K562 (cell line): ENCODE results near the gene GPR4. TPM values are rescaled to one million over a fixed set of nuclear protein-coding genes. Genes with fewer than 3 reads are reported as not detected.

ENCODE experiments used
- ATF1 ChIP-seq, 2 experiments: fragments of 450-650 bp in 1 of 2; IDR thresholded peaks; 2 replicates each; pipeline ENCODE4 v1.6.1; 2016; ENCODE audit warnings: missing compliant biosample characterization in 1 of 2, missing genetic modification characterization in 1 of 2
- CAMTA2 ChIP-seq: fragments of 250-450 bp; sonication (Bioruptor Pico); conservative IDR thresholded peaks from 2 replicates; pipeline ENCODE4 v1.5.1; 2022
- CREB1 ChIP-seq, 2 experiments: sonication (generic) in 1 of 2; formaldehyde crosslinking in 1 of 2; IDR thresholded peaks; 2 replicates each; pipeline versions ENCODE4 v1.6.1 to v1.8.0; 2012 to 2022; ENCODE audit warnings: inconsistent platforms in 1 of 2, mild to moderate bottlenecking in 1 of 2, missing genetic modification reagents in 1 of 2, moderate library complexity in 1 of 2
- CXXC5 ChIP-seq: fragments of 250-450 bp; sonication (Bioruptor Pico); IDR thresholded peaks from 2 replicates; pipeline ENCODE4 v1.8.0; 2022; ENCODE audit warnings: inconsistent platforms, mild to moderate bottlenecking, moderate library complexity
- E2F3 ChIP-seq: fragments of 250-450 bp; sonication (Bioruptor Pico); IDR thresholded peaks from 2 replicates; pipeline ENCODE4 v1.4.0; 2020; ENCODE audit warnings: mild to moderate bottlenecking
- FUS ChIP-seq: fragments of 200-400 bp; formaldehyde crosslinking; optimal IDR thresholded peaks from 2 replicates; pipeline ENCODE3; 2017; ENCODE audit warnings: low read depth, low read length
- GABPA ChIP-seq: fragments of 200-800 bp; sonication (Bioruptor generic); conservative IDR thresholded peaks from 2 replicates; pipeline ENCODE4 v1.6.1; 2016; ENCODE audit warnings: low read depth, missing genetic modification characterization, missing compliant biosample characterization
- LEF1 ChIP-seq: fragments of 450-650 bp; IDR thresholded peaks from 2 replicates; pipeline ENCODE4 v1.6.1; 2016; ENCODE audit warnings: mild to moderate bottlenecking
- MTA1 ChIP-seq: fragments of 450-650 bp; IDR thresholded peaks from 2 replicates; pipeline ENCODE4 v1.6.1; 2017; ENCODE audit warnings: borderline replicate concordance
- RAD51 ChIP-seq: fragments of 450-650 bp; IDR thresholded peaks from 2 replicates; pipeline ENCODE4 v1.7.1; 2016; ENCODE audit warnings: low read depth, mild to moderate bottlenecking, borderline replicate concordance
- SRSF1 ChIP-seq: fragments of 200-400 bp; formaldehyde crosslinking; IDR thresholded peaks from 2 replicates; pipeline ENCODE4 v1.6.1; 2017; ENCODE audit warnings: mild to moderate bottlenecking, low read depth, low read length, moderate library complexity
- XRCC3 ChIP-seq: fragments of 450-650 bp; IDR thresholded peaks from 2 replicates; pipeline ENCODE4 v1.6.1; 2017; ENCODE audit warnings: mild to moderate bottlenecking, moderate library complexity
- XRCC5 ChIP-seq: fragments of 200-400 bp; formaldehyde crosslinking; IDR thresholded peaks from 2 replicates; pipeline ENCODE4 v1.6.1; 2017; ENCODE audit warnings: low read depth, mild to moderate bottlenecking, low read length
- ZBTB17 ChIP-seq: fragments of 450-650 bp; formaldehyde crosslinking; IDR thresholded peaks from 2 replicates; pipeline ENCODE4 v1.4.0; 2020; ENCODE audit warnings: mild to moderate bottlenecking
- ZC3H4 ChIP-seq: sonication (generic); formaldehyde crosslinking; IDR thresholded peaks from 2 replicates; pipeline ENCODE4 v1.9.0; 2021; ENCODE audit warnings: missing genetic modification reagents, borderline replicate concordance
- ZNF263 ChIP-seq: sonication (generic); formaldehyde crosslinking; IDR thresholded peaks from 2 replicates; pipeline ENCODE4 v1.8.0; 2022; ENCODE audit warnings: mild to moderate bottlenecking, missing genetic modification reagents, borderline replicate concordance
- ZNF780A ChIP-seq: fragments of 250-450 bp; sonication (Bioruptor Pico); IDR thresholded peaks from 2 replicates; pipeline ENCODE4 v1.5.0; 2021; ENCODE audit warnings: mild to moderate bottlenecking
- polyA plus RNA-seq, 8 experiments: library from polyadenylated mRNA; depleted of rRNA in 4 of 8; stranded (reverse) in 5 of 8; unstranded in 3 of 8; fragments of >200 nt; fragmentation: Nextera tagmentation in 2 of 8; fragmentation: Illumina TruSeq in 1 of 8; extraction: Ambion mirVana in 2 of 8; extraction: Trizol in 1 of 8; gene quantifications; 2 replicates each; pipeline versions ENCODE4 v1.2.1 to v1.2.3, GENCODE V29; 2011 to 2014; ENCODE audit warnings: inconsistent platforms in 1 of 8, missing spikeins in 1 of 8
- total RNA-seq, 7 experiments: library from RNA; depleted of rRNA in 6 of 7; stranded (reverse); fragments of >200 nt in 6 of 7; fragmentation: Illumina TruSeq in 2 of 7; extraction: Trizol in 2 of 7; gene quantifications; 2 replicates each; pipeline versions ENCODE4 v1.2.1 to v1.2.3, GENCODE V29; 2011 to 2021; ENCODE audit warnings: low replicate concordance in 1 of 7
- TF ChIP-seq, protein P1 (sequence below), 2 experiments: fragments of 450-650 bp; conservative IDR thresholded peaks; 2 replicates each; pipeline ENCODE4 v1.6.1; 2017; ENCODE audit warnings: mild to moderate bottlenecking in 2 of 2, moderate library complexity in 2 of 2
- TF ChIP-seq, protein P2 (sequence below): IDR thresholded peaks from 3 replicates; pipeline ENCODE4 v1.6.1; 2011; ENCODE audit warnings: borderline replicate concordance, mild to moderate bottlenecking; ENCODE audit not compliant: insufficient read length, insufficient read depth
- TF ChIP-seq, protein P3 (sequence below): fragments of 250-450 bp; sonication (Bioruptor Pico); IDR thresholded peaks from 2 replicates; pipeline ENCODE4 v1.8.0; 2021; ENCODE audit warnings: moderate library complexity, mild to moderate bottlenecking, inconsistent platforms
- TF ChIP-seq, protein P4 (sequence below), 2 experiments: IDR thresholded peaks in 1 of 2; conservative IDR thresholded peaks in 1 of 2; 2 replicates each; pipeline ENCODE4 v1.6.1; 2016; ENCODE audit warnings: low read depth in 2 of 2, mild to moderate bottlenecking in 1 of 2, missing compliant biosample characterization in 1 of 2, missing genetic modification characterization in 1 of 2, moderate library complexity in 1 of 2

The GPR4 gene
- total and polyA plus RNA-seq, 9 of the 15 experiments (the other 6 are each of a cell fraction or from before 2014, with no cell fraction given) = 0.03 to 0.09 (median 0.04) TPM; not detected in 5

DNA sequence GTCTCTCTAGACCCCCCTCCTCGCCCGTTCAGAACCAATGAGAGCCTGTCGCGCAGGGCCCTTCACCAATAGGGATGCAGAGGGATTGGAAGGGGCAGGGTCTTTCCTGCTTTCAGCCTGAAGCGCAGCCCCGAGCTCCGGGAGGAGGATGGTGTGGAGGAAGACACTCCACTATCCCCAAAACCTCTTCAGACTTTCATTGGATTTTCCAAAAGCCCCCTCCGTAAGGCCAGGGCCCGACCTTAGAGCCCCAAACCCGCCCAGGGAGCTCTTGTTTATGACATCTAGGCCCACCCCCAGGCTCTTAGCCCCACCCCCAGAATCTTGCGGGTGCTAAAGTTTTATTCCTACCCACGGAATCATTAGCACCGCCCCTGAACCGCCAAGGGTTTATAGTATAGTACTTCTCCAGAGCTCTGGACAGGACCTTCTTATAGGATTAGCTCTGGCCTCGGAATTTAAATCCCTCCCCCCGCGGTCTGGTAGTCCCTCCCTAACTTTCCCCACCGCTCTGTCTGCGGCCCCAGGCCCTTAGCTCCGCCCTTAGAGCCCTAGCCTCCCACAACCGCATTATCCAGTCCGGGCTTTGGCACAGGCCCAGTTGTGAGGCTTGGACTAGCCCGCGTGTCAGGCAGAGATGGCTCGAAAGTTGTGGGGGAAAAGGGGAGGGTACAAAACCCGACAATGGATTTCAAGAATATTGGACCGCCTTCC lies 43.8 kb upstream of the GPR4 start (continued):
- TF ChIP-seq, protein P1, sequence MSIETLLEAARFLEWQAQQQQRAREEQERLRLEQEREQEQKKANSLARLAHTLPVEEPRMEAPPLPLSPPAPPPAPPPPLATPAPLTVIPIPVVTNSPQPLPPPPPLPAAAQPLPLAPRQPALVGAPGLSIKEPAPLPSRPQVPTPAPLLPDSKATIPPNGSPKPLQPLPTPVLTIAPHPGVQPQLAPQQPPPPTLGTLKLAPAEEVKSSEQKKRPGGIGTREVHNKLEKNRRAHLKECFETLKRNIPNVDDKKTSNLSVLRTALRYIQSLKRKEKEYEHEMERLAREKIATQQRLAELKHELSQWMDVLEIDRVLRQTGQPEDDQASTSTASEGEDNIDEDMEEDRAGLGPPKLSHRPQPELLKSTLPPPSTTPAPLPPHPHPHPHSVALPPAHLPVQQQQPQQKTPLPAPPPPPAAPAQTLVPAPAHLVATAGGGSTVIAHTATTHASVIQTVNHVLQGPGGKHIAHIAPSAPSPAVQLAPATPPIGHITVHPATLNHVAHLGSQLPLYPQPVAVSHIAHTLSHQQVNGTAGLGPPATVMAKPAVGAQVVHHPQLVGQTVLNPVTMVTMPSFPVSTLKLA (conservative IDR thresholded peaks at IDR 0.05) = peak; percentile 81 to 89
- TF ChIP-seq LEF1 (peak; percentile 76), XRCC3 (no peak), FUS (no peak), MTA1 (peak; percentile 76; the same call in 1 of the 2 replicates), ZC3H4 (CRISPR knock-in tag) (no peak), ZNF263 (CRISPR knock-in tag) (no peak), RAD51 (peak; percentile 55; the same call in 1 of the 2 replicates), ZNF780A (CRISPR knock-in tag) (no peak), XRCC5 (peak; percentile 96), CXXC5 (CRISPR knock-in tag) (peak; percentile 81), SRSF1 (no peak), CAMTA2 (CRISPR knock-in tag) (no peak), ZBTB17 (CRISPR knock-in tag) (no peak), ATF1 (CRISPR knock-in tag; IDR thresholded peaks at IDR 0.05) (no peak), ATF1 (tag; IDR thresholded peaks at IDR 0.05) (peak; percentile 69), GABPA (tag) (no peak), CREB1 (IDR thresholded peaks at IDR 0.05) (no peak), CREB1 (CRISPR knock-in tag; IDR thresholded peaks at IDR 0.05) (peak; percentile 48; the same call in 1 of the 2 replicates), E2F3 (CRISPR knock-in tag) (no peak)
- TF ChIP-seq, protein P2, sequence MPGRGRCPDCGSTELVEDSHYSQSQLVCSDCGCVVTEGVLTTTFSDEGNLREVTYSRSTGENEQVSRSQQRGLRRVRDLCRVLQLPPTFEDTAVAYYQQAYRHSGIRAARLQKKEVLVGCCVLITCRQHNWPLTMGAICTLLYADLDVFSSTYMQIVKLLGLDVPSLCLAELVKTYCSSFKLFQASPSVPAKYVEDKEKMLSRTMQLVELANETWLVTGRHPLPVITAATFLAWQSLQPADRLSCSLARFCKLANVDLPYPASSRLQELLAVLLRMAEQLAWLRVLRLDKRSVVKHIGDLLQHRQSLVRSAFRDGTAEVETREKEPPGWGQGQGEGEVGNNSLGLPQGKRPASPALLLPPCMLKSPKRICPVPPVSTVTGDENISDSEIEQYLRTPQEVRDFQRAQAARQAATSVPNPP = no peak
- TF ChIP-seq, protein P3, sequence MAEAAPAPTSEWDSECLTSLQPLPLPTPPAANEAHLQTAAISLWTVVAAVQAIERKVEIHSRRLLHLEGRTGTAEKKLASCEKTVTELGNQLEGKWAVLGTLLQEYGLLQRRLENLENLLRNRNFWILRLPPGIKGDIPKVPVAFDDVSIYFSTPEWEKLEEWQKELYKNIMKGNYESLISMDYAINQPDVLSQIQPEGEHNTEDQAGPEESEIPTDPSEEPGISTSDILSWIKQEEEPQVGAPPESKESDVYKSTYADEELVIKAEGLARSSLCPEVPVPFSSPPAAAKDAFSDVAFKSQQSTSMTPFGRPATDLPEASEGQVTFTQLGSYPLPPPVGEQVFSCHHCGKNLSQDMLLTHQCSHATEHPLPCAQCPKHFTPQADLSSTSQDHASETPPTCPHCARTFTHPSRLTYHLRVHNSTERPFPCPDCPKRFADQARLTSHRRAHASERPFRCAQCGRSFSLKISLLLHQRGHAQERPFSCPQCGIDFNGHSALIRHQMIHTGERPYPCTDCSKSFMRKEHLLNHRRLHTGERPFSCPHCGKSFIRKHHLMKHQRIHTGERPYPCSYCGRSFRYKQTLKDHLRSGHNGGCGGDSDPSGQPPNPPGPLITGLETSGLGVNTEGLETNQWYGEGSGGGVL (CRISPR knock-in tag) = no peak
- TF ChIP-seq, protein P4, sequence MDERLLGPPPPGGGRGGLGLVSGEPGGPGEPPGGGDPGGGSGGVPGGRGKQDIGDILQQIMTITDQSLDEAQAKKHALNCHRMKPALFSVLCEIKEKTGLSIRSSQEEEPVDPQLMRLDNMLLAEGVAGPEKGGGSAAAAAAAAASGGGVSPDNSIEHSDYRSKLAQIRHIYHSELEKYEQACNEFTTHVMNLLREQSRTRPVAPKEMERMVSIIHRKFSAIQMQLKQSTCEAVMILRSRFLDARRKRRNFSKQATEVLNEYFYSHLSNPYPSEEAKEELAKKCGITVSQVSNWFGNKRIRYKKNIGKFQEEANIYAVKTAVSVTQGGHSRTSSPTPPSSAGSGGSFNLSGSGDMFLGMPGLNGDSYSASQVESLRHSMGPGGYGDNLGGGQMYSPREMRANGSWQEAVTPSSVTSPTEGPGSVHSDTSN (CRISPR knock-in tag; IDR thresholded peaks at IDR 0.05; ENCODE audit: low read depth) = no peak
- TF ChIP-seq, protein P4 (tag; conservative IDR thresholded peaks at IDR 0.05; ENCODE audit: low read depth) = no peak
